Esophagus squamous epithelium (tissue), 4 donors: ENCODE data around the gene PLD6.

Experiments
- CTCF ChIP-seq, 6 experiments: fragments of 450-650 bp in 4 of 6; fragments of 200-600 bp in 2 of 6; sonication (generic) in 2 of 6; IDR thresholded peaks; one replicate each; pipeline ENCODE4 v1.5.1; 2016 to 2019; ENCODE audit warnings: antibody characterized with exemption in 6 of 6, mild to moderate bottlenecking in 4 of 6, moderate library complexity in 4 of 6
- POLR2A ChIP-seq, 4 donors: fragments of 450-650 bp; IDR thresholded peaks; one replicate each; pipeline ENCODE4 v1.6.1; 2017; ENCODE audit warnings: antibody characterized with exemption in 4 of 4, mild to moderate bottlenecking in 4 of 4, moderate library complexity in 3 of 4

- TF ChIP-seq CTCF (IDR thresholded peaks at IDR 0.05) (no peak), POLR2A (IDR thresholded peaks at IDR 0.05) (no peak)
Measured at GRCh38 chr17:17189559-17189958, 16.6 kb downstream of the PLD6 start.
